Progenitor cell of endocrine pancreas (in vitro differentiated cells): Measurements from ENCODE around the gene ADAP1. TPM values are rescaled to one million over a fixed set of nuclear protein-coding genes. Genes with fewer than 3 reads are reported as not detected.

Source experiments
- DNase-seq: peaks from one replicate; pipeline ENCODE4 v3.0.0; 2021; ENCODE audit warnings: low spot score; ENCODE audit not compliant: unreplicated experiment
- H3K27ac Mint-ChIP-seq: 2 replicates; pipeline ENCODE4 v1.8.0; 2021; ENCODE audit warnings: mild to moderate bottlenecking, moderate library complexity, mixed read lengths
- H3K27me3 Mint-ChIP-seq: 2 replicates; pipeline ENCODE4 v1.8.0; 2021; ENCODE audit warnings: mixed read lengths
- H3K36me3 Mint-ChIP-seq: 2 replicates; pipeline ENCODE4 v1.8.0; 2022; ENCODE audit warnings: mixed read lengths; ENCODE audit not compliant: insufficient read depth
- H3K4me1 Mint-ChIP-seq: 2 replicates; pipeline ENCODE4 v1.8.0; 2021; ENCODE audit warnings: low read depth, mixed read lengths
- H3K4me3 Mint-ChIP-seq: 2 replicates; pipeline ENCODE4 v1.8.0; 2021; ENCODE audit warnings: low read depth, mild to moderate bottlenecking, moderate library complexity, mixed read lengths
- H3K9me3 Mint-ChIP-seq: 2 replicates; pipeline ENCODE4 v1.8.0; 2021; ENCODE audit warnings: low read depth, mixed read lengths
- total RNA-seq: library from RNA; stranded (reverse); gene quantifications from 2 replicates; pipeline ENCODE4 v1.2.1, GENCODE V29; 2021
- TF ChIP-seq, protein P1 (sequence below): fragments of 200-600 bp; sonication (generic); IDR thresholded peaks from one replicate; pipeline ENCODE4 v1.5.0; 2021; ENCODE audit warnings: antibody characterized with exemption, mild to moderate bottlenecking; ENCODE audit not compliant: unreplicated experiment

ADAP1 gene
- total RNA-seq, 1 donor from 2014 or later: 10.3 TPM

DNA sequence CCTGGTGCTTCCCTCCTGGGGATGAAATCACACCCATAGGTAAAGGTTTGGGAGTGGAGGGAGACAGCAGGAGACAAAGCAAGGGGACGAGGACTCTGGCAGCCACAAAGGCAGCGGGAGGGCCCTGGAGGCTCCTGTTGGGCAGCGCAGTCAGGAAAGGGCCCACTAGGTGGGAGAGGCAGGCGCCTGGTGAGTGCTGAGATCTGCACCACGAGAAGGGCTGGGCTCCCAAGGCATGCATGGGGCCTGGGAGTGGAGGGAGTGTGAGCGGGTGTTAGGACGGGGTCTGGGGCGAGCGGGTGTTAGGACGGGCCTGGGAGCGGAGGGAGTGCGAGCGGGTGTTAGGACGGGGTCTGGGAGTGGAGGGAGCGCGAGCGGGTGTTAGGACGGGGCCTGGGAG is 65.1 kb downstream of the ADAP1 start:
- TF ChIP-seq, protein P1, sequence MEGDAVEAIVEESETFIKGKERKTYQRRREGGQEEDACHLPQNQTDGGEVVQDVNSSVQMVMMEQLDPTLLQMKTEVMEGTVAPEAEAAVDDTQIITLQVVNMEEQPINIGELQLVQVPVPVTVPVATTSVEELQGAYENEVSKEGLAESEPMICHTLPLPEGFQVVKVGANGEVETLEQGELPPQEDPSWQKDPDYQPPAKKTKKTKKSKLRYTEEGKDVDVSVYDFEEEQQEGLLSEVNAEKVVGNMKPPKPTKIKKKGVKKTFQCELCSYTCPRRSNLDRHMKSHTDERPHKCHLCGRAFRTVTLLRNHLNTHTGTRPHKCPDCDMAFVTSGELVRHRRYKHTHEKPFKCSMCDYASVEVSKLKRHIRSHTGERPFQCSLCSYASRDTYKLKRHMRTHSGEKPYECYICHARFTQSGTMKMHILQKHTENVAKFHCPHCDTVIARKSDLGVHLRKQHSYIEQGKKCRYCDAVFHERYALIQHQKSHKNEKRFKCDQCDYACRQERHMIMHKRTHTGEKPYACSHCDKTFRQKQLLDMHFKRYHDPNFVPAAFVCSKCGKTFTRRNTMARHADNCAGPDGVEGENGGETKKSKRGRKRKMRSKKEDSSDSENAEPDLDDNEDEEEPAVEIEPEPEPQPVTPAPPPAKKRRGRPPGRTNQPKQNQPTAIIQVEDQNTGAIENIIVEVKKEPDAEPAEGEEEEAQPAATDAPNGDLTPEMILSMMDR: no peak
- peaks cover 3% of the 10 kb centered on the region for H3K4me1 Mint-ChIP-seq
- H3K27me3 Mint-ChIP-seq: no peaks in the 10 kb centered on the region
- no peak overlapping the region for H3K27ac Mint-ChIP-seq
- no peak overlapping the region for H3K4me3 Mint-ChIP-seq
- peaks cover 19% of the 10 kb centered on the region for H3K36me3 Mint-ChIP-seq
- no peaks in the 10 kb centered on the region for H3K9me3 Mint-ChIP-seq
- DNase-seq: no peak

DNA sequence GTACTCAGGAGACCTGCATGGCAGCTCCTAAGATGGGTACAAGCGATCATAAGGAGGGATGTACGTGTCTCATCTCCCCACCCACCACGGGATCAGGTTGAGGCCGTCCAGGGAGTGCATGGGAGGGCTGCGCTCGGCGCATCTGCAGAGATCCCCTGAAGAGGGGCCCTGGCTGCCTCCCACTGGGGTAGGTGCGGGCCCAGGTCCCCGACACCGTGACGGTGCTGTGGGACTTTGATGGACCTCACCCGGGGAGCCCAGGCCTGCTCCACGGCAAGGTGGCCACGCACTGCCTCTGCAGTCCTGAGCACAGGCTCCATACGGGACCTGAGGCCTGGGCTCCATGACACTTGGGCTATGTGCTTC is 65.5 kb downstream of the ADAP1 start:
- DNase-seq: no peak
- no peaks in the 10 kb centered on the region for H3K27me3 Mint-ChIP-seq
- H3K4me1 Mint-ChIP-seq: peaks cover 3% of the 10 kb centered on the region
- peaks cover 19% of the 10 kb centered on the region for H3K36me3 Mint-ChIP-seq
- H3K4me3 Mint-ChIP-seq: no peak overlapping the region
- TF ChIP-seq, protein P1: no peak
- peak overlapping the region; percentile 86 for H3K27ac Mint-ChIP-seq
- H3K9me3 Mint-ChIP-seq: no peaks in the 10 kb centered on the region

DNA sequence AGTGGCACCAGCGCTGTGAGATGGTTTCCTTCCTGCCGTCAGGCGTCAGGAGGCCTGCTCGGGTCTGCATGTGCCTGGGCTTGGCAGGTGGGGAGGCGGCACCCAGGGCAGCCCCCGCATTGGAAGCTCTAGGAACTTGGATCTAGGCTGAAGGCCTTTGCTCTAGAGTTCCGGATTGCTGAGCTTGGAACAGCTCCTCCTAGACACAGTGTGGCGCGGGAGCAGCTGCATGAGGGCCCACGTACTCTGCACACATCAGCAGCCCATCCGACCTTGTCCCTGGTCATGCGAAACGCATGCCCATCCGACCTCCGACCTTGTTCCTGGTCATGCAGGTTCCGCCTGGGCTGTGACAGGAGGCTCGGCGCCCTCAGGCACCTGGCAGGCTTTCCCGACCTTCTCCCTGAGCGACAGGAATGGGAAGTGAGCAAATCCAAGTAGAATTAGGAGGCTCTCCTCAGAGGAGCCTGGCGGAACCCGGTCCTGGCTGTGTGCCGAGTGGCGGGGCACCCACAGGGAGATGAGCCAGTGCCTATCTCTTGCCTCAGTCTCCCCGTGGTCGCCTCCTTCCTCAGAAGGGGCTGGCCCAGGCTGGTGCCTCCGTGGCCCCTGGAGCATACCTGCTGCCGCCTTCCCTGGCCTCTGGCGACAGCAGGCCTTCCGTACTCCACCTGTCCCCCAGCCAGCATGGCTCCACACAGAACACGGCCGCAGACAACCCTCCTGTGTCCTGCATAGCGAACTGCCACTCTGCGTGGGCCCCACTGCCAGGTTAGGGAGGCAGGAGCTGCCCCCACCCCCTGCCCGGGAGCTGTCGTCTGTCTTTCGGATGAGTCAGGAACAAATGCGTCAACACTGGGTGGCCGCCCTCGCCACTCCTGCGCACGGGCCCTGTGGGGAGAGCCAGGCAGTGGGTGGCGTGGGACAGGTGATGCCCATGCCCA is 66.1 kb downstream of the ADAP1 start:
- TF ChIP-seq, protein P1: no peak
- no peak for DNase-seq
- no peaks in the 10 kb centered on the region for H3K9me3 Mint-ChIP-seq
- H3K4me1 Mint-ChIP-seq: peaks cover 3% of the 10 kb centered on the region
- peak overlapping the region; percentile 86 for H3K27ac Mint-ChIP-seq
- H3K36me3 Mint-ChIP-seq: peaks cover 19% of the 10 kb centered on the region
- H3K27me3 Mint-ChIP-seq: no peaks in the 10 kb centered on the region
- no peak overlapping the region for H3K4me3 Mint-ChIP-seq

DNA sequence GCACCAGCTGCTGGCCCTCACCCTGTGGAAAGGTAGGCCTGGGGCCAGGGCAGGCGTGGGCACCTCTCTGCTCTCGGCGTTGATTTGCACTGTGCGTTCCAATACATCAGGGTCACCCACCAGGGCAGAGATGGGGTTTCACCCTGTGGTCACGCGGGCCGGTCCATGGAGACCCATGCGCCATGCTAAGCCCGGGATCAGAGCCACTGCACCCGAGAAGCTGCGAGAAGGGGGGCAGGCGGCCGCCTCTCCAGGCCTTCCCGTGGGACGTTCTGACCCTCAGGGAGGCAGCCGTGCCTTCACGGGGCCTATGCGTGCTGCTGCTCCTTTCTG is 67.0 kb downstream of the ADAP1 start:
- DNase-seq: no peak
- Mint-ChIP-seq H3K36me3 (peaks cover 16% of the 10 kb centered on the region), H3K27me3 (no peaks in the 10 kb centered on the region), H3K4me3 (no peak overlapping the region), H3K4me1 (peaks cover 8% of the 10 kb centered on the region), H3K27ac (no peak overlapping the region), H3K9me3 (no peaks in the 10 kb centered on the region)
- TF ChIP-seq, protein P1: no peak

DNA sequence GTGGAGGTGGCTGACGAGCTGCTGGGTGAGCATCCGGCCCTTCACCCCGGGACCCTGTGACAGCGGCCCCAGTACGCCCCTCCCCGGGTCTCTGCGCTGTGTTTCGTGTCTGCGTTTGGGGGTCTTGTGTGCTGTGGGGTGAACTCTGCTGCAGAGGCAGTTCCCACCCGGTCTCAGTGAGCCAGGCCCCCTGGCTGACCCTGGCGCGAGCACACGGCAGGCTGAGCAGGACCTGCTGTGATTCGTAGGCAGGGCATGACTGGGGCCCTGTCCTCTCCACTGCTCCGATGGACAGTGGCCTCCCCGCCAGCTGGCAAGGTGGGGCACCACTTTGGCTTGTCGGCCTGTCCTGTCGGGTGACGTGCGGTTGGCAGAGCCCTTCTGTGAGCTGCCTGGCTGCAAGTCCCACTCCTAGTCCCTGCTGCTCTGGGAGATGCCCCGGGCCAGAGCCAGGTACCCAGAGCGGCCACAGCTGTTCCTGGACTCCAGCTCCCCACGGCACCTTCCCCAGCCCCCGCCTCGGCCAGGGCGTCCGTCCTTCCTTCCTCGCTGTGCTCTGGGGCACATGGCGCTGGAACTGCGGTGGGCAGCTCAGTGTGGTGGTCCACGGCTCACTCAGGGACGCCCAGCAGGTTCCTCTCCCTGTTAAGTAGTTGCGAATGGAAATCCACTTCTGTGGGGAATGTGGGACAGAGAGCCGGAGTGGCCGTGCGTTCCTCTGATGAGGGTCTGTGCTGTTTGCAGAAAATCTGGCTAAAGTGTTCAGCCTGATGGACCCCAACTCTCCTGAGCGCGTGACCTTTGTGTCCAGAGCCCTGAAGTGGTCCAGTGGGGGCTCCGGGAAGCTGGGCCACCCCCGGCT is 67.6 kb downstream of the ADAP1 start:
- no peaks in the 10 kb centered on the region for H3K9me3 Mint-ChIP-seq
- H3K4me1 Mint-ChIP-seq: peaks cover 8% of the 10 kb centered on the region
- H3K27me3 Mint-ChIP-seq: no peaks in the 10 kb centered on the region
- DNase-seq: no peak
- TF ChIP-seq, protein P1: no peak
- H3K4me3 Mint-ChIP-seq: no peak overlapping the region
- H3K36me3 Mint-ChIP-seq: peaks cover 11% of the 10 kb centered on the region
- H3K27ac Mint-ChIP-seq: no peak overlapping the region
